GM21529 (cell line): ENCODE data around the gene TMEM174.

Experiments
- ATAC-seq: cut with Tn5 transposase; IDR thresholded peaks from one replicate; pipeline ENCODE4 v1.9.1; 2021; ENCODE audit not compliant: unreplicated experiment

The TMEM174 gene

GRCh38 chr5:73172951-73173350, at the start of gene TMEM174:
TMEM174 (plus strand) TSS chr5:73173193; CDS start chr5:73173244, 51 bp downstream.
- no peak for ATAC-seq

DNA sequence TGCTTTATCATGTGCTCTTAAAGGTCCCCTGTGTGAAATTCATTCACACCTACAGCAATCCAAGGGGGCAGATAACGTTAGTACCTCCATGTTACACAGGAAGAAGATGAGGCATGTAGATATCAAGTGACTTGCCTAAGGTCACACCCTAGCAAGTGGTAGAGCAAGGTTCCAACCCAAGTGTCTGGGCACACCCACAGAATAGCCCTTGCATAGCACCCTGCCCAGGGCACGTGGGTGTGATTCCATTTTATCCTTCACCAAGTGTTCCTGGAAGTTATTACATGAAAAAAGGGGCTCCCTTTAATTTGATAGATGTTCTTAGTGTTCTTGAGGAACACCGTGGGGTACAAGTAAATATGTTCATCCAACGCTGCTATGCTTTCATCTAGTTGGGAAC, 47.7 kb upstream of the TMEM174 start:
- ATAC-seq, result no peak

DNA sequence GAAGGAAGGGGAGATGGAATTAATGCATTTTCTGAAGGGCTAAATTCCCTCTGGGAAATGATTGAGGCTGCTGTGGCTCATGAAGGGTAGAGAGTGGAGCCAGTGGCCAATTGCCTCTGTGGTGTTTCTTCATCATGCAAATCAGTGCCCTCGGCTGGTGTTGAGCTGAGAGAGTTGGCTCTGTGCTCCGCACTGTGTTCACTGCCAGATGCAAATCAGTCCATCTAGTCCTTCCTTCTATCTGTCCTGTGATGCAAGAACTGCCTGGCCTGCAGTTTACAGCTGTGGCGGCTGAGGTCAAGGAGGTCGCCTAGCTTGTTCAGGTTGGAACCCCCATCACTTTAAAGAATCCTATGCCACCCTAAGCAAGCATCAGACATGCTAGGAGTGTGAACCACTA, 46.6 kb upstream of the TMEM174 start:
- ATAC-seq, result no peak

- ATAC-seq, result no peak
Measured at GRCh38 chr5:73126957-73127356, 46.0 kb upstream of the TMEM174 start.

DNA sequence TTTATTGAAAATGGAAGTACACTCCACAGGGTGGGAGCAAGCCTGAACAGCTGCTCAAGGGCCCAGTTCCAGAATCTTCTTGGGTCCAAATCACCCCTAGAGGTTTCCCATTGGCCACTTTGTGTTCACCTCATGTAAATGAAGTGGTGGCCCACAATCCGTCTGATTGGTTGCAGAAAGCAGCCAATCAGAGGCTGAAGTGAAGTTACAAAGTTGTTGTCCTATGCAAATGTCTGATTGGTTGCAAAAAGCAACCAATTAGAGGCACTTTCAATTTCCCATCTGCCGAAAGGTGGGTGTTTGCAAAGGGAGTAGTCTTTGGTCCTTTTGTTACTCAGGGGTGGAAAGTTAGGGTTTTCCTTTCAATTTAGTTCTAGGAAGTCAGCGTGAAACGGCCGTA, 43.9 kb upstream of the TMEM174 start:
- ATAC-seq, result no peak

DNA sequence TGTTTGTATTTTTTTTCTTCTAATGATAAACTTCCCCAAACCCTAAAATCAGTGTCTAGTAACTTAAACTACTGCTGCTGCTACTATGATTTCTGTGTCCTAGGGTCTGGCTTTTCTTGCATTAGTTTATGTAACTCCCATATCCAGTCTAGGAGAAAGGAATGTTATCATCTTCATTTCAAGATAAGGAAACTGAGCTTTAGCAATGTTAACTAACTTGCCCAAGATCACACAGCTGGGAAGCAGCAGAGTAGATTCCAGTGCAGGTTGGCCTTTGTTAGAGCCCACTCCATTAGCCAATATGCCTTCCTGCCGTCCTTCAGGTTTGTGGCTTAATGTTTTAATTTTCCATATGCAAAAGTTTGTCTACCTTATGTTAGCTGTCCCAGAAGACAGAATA, 42.2 kb upstream of the TMEM174 start:
- no peak for ATAC-seq

GRCh38 chr5:73131711-73132425, 41.1 kb upstream of the TMEM174 start:
- no peak for ATAC-seq

- ATAC-seq, result no peak
Measured at GRCh38 chr5:73132759-73133158, 40.2 kb upstream of the TMEM174 start.

DNA sequence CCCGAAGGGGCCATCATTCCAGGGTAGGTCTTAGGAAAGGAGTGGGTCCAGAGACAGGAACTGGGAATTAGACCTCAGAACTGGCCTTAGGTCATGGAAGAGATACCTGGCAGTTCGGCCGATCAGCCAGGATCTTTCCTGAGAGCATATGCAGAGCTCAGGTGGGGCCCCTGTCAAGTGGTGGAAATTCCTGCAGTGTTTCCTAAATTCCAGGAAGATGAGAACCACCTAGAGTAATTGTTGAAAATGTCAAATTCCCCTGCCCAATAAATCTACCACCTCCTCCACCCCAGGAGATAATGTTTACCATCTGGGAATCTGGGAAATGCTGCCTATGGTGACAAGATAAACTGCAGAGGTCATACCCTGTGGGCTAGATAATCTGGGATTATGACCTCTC, 38.0 kb upstream of the TMEM174 start:
- ATAC-seq, result no peak

GRCh38 chr5:73135429-73136054, 37.5 kb upstream of the TMEM174 start:
- ATAC-seq, result no peak

DNA sequence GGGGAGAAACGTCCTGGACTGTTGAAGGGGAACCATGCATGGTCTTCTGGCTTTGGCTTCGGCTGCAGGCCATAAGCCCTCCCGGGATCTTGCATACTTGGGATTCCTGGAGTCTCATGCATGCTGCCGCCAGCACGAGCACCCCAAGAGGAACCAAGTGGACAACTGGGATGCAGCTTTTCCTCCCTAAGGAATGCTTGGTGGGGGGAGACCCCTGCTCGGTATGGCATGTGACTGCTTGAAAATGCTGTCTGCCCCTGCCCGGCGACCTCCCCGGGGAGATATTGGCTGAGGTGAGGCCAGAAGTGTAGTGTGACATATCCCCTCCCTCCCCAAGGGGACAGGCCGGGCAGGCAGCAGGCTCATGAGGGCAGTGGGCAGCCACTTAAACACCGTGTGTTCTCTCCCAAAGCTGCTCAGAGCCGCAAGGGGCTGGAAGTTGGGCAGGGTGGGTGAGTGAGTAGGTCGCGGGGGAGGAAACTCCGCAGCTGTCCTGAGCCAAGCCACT, 36.9 kb upstream of the TMEM174 start:
- ATAC-seq, result no peak

GRCh38 chr5:73137563-73138530, 35.1 kb upstream of the TMEM174 start:
- ATAC-seq, result no peak

DNA sequence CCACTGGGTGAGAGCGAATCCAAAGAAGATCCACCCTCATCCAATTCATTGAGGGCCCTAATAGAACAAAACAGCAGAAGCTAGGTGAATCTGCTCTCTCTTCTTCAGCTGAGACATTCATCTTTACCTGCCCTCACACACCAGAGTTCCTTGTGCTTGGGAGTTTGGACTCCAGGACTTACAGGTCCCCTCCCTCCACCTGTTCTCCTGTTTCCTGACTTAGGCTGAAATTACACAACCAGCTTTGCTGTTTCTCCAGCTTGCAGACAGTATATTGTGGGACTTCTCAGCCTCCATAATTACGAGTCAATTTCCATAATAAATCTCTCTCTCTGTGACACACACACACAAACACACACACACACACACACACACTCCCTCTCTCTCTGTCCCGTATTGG, 33.5 kb upstream of the TMEM174 start:
- ATAC-seq, result no peak

GRCh38 chr5:73140801-73141200, 32.2 kb upstream of the TMEM174 start:
- no peak for ATAC-seq

GRCh38 chr5:73142035-73142434, 31.0 kb upstream of the TMEM174 start:
- ATAC-seq, result no peak

DNA sequence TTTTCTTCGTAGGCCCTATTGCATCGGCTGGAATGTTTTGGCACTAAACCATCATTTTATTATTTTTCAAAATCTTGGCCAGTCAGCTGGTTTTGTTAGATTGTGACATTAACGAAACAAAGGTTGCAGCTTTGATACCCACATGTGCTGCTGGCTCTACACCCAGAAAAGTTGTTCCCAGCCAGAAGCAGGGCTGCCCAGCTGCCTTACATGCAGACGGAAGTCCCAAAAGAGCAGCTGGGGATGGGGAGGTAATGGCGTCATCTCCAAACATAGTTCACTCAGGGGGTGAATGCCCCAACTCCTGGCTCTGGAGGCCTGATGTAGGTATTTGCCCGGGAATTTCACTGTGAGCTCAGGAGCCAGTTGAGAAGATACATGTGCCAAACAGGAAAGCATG, 29.3 kb upstream of the TMEM174 start:
- no peak for ATAC-seq

DNA sequence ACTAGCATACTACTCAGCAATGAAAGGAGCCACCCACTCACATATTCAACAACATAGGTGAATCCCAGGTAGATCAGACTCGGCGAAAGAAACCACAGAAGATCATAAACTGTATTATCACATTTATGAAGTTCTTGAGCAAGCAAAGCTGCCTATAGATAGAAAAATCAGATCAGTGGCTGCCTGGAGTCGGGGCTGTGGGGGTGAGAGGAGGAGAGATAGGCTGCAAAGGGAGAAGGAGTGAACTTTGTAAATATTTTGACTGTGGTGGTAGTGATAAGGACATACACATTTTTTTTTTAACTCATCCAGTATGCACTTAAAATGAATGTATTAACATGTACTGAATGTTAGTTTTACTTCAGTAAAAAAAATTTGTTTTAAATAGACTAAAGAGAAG, 23.5 kb upstream of the TMEM174 start:
- ATAC-seq, result no peak

DNA sequence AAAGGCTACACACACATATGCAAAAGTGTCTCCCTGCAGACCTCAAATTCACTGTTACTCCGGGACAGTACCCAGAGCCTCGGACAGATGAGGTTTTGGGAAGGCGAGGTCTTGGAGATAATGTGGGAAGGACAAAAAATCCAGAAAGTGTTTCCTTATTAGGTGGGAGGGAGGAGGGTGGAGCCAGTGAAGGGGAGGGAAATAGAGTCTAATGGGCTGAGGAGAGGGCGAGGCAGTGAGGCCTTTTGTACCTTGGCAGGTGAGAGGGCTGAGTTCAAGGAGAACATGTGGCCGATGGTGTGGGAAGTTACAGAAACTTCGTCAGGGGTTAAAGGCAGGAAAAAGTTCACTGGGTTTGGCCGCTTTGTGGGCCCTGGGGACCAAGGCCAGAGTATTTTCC, 22.1 kb upstream of the TMEM174 start:
- no peak for ATAC-seq

- no peak for ATAC-seq
Measured at GRCh38 chr5:73151766-73152410, 21.1 kb upstream of the TMEM174 start.

GRCh38 chr5:73152411-73153388, 20.3 kb upstream of the TMEM174 start:
- ATAC-seq, result no peak
